ENCODE results near the gene LMNTD2. TPM values are rescaled to one million over a fixed set of nuclear protein-coding genes. Genes with fewer than 3 reads are reported as not detected.

Gene LMNTD2
- total RNA-seq, 4 donors from 2014 or later: 1.3 to 5.9 (median 3.2) TPM

DNA sequence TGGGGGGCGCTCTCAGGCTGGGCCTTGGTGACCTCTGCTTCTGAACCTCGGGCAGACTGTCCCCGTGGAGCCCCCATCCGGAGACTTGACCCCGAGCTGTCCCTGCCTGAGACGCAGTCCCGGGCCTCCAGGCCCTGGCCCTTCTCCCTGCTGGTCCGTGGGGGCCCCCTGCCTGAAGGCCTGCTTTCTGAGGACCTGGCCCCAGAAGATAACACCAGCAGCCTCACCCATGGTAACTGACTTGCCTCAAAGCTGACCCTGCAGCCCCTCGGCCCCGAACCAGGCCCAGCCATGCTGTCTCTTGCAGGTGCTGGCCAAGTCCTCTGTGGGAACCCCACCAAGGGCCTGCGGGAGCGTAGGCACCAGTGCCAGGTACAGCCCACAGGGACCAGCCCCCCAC lies 8.9 kb downstream of the LMNTD2 start:
- DNase-seq (ENCODE audit: low spot score in 2 of 2): no peak
- 62 to 78% methylated on average over 6 to 11 of the region's 12 CpGs for WGBS, 2 donors
- Histone ChIP-seq H3K4me3 (no peak overlapping the region), H3K27me3 (peaks cover 0 to 57% of the 10 kb centered on the region in 2 donors), H3K36me3 (peaks cover 0 to 5% (median 0%) of the 10 kb centered on the region in 3 donors), H3K27ac (no peak overlapping the region), H3K4me1 (peaks cover 0 to 23% (median 12%) of the 10 kb centered on the region in 4 donors), H3K9me3 (no peaks in the 10 kb centered on the region)
- no peak for TF ChIP-seq EP300 (IDR thresholded peaks at IDR 0.05)
- TF ChIP-seq POLR2A (IDR thresholded peaks at IDR 0.05): no peak
- TF ChIP-seq, protein P1, sequence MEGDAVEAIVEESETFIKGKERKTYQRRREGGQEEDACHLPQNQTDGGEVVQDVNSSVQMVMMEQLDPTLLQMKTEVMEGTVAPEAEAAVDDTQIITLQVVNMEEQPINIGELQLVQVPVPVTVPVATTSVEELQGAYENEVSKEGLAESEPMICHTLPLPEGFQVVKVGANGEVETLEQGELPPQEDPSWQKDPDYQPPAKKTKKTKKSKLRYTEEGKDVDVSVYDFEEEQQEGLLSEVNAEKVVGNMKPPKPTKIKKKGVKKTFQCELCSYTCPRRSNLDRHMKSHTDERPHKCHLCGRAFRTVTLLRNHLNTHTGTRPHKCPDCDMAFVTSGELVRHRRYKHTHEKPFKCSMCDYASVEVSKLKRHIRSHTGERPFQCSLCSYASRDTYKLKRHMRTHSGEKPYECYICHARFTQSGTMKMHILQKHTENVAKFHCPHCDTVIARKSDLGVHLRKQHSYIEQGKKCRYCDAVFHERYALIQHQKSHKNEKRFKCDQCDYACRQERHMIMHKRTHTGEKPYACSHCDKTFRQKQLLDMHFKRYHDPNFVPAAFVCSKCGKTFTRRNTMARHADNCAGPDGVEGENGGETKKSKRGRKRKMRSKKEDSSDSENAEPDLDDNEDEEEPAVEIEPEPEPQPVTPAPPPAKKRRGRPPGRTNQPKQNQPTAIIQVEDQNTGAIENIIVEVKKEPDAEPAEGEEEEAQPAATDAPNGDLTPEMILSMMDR (IDR thresholded peaks at IDR 0.05): no peak

DNA sequence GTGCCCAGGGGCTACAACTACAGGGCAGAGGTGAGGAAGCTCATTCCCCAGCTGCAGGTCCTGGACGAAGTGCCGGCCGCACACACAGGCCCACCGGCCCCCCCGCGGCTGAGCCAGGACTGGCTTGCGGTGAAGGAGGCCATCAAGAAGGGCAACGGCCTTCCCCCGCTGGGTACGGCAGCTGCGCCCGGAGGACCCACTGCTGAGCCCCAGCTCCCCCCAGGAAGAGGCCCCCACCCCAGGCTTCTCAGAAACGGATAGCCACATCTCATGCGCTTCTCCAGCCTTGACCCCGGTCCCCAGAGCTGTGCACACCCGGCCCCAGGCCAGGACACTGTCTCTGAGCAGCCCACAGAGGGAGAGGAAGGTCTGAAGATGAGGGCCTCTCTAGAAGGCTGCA lies 9.4 kb downstream of the LMNTD2 start:
- H3K36me3 ChIP-seq: peaks cover 0 to 5% (median 0%) of the 10 kb centered on the region in 3 donors
- peaks cover 0 to 52% of the 10 kb centered on the region in 2 donors for H3K27me3 ChIP-seq
- H3K9me3 ChIP-seq: no peaks in the 10 kb centered on the region
- WGBS, 2 donors: 51 to 79% methylated on average over 4 to 14 of the region's 16 CpGs
- TF ChIP-seq, protein P1 (IDR thresholded peaks at IDR 0.05): no peak
- no peak for DNase-seq (ENCODE audit: low spot score in 2 of 2)
- no peak overlapping the region for H3K4me3 ChIP-seq
- H3K4me1 ChIP-seq: peaks cover 0 to 18% (median 12%) of the 10 kb centered on the region in 4 donors
- H3K27ac ChIP-seq: no peak overlapping the region

DNA sequence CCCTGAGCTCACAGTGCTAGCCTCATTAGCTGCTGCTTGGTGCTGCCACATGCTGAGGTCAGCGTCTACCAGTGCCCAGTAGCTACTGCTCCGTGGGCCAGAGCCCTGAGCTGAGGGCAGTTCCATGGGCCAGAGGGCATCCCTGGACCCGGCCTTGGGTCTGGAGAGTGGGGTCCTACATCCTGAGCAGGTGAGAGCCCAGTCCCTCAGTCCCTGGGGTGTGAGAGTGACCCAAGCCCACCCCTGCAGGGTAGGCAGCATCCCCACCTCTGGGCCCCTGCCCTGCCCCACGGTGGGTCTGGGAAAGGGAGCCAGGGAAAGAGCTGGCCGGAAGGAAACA lies 9.8 kb downstream of the LMNTD2 start:
- H3K27me3 ChIP-seq: peaks cover 0 to 49% of the 10 kb centered on the region in 2 donors
- no peak for DNase-seq (ENCODE audit: low spot score in 2 of 2)
- WGBS, 2 donors: 70 to 73% methylated on average over 2 to 3 of the region's 5 CpGs
- H3K27ac ChIP-seq: no peak overlapping the region
- TF ChIP-seq, protein P1 (IDR thresholded peaks at IDR 0.05): no peak
- no peak for TF ChIP-seq POLR2A (IDR thresholded peaks at IDR 0.05)
- TF ChIP-seq EP300 (IDR thresholded peaks at IDR 0.05): no peak
- H3K4me3 ChIP-seq: no peak overlapping the region
- no peaks in the 10 kb centered on the region for H3K9me3 ChIP-seq
- peaks cover 0 to 14% (median 10%) of the 10 kb centered on the region in 4 donors for H3K4me1 ChIP-seq
- peaks cover 0 to 5% (median 0%) of the 10 kb centered on the region in 3 donors for H3K36me3 ChIP-seq

DNA sequence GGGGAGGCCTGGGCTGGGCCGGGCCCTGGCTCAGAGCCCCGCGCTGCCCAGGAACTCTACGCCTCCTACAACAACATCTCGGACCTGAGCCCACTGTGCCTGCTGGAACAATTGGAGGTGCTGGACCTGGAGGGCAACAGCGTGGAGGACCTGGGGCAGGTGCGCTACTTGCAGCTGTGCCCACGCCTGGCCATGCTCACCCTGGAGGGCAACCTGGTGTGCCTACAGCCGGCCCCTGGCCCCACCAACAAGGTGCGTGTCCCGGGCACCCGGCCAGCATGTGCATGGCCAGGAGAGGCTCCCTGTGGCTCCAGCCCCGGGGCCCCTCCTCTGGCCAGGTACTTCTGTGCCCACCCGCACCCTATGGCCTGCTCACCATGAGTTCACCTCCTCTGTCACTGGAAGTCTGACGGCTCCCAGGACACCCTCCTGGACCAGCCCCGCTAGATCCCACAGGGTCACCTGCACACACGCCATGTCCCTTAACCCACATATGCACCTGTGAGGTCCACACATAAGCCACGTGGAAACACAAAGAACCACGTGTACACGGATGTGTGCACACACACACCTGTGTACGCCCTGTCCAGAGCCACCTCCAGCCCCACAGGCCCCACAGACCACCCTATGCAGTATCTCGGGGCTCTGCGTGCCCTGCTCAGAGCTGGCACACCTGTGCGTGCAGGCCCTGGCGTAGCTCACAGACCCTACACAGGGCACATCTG lies 10.4 kb downstream of the LMNTD2 start:
- H3K4me1 ChIP-seq: peaks cover 0 to 8% (median 5%) of the 10 kb centered on the region in 4 donors
- H3K36me3 ChIP-seq: peaks cover 0 to 5% (median 0%) of the 10 kb centered on the region in 3 donors
- peaks cover 0 to 44% of the 10 kb centered on the region in 2 donors for H3K27me3 ChIP-seq
- WGBS, 2 donors: 94 to 95% methylated on average over 17 to 25 of the region's 25 CpGs
- no peaks in the 10 kb centered on the region for H3K9me3 ChIP-seq
- no peak overlapping the region for H3K27ac ChIP-seq
- DNase-seq (ENCODE audit: low spot score in 2 of 2): no peak
- TF ChIP-seq POLR2A (IDR thresholded peaks at IDR 0.05): no peak
- no peak for TF ChIP-seq EP300 (IDR thresholded peaks at IDR 0.05)
- TF ChIP-seq, protein P1 (IDR thresholded peaks at IDR 0.05): no peak
- no peak overlapping the region for H3K4me3 ChIP-seq

DNA sequence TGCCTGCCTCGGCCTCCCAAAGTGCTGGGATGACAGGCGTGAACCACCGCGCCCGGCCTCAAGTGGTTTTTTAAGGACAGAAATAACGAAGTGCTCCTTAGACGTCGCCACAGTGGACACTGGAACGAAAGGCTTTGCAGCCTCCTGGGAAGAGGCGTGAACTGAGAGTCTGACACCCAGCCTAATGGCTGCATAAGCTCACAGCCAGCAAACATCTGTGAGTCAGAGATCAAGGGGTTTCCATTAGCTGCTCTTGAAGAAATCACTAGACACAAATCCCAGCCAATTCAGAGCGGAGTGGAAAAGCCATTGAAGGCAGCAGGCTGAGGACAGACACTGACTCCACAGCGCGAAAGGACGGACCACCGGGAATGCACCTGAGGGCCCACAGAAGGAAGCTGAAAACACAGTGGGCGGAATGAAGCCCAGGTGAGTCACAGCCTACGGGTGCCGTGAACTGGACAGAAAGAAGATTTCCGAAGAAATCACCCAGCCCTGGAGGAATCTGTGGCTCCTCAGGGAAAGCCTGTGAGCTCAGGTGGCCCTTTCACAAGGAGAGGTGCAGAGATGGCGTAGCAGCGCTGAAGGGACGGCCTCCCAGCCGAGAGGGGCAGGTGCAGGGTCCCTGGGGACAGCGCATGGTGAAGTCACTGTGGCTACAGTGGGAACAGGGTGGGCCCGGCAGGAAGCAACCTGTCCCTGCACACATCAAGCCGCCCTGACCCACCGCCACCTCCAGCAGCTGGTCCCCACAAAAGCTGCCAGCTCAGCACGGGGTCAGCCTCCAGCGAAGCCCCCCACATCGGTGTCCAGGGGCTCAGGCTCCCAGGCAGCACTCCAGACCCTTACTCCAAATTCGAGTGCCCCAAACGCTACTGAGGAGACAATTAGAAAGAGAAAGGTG lies 11.6 kb downstream of the LMNTD2 start:
- no peak overlapping the region for H3K27ac ChIP-seq
- H3K27me3 ChIP-seq: peaks cover 0 to 32% of the 10 kb centered on the region in 2 donors
- no peaks in the 10 kb centered on the region for H3K9me3 ChIP-seq
- H3K36me3 ChIP-seq: peaks cover 0 to 5% (median 0%) of the 10 kb centered on the region in 3 donors
- no peak overlapping the region for H3K4me3 ChIP-seq
- WGBS, 2 donors: 73 to 85% methylated on average over 25 to 31 of the region's 32 CpGs
- TF ChIP-seq, protein P1 (IDR thresholded peaks at IDR 0.05): no peak
- TF ChIP-seq POLR2A (IDR thresholded peaks at IDR 0.05): no peak
- TF ChIP-seq EP300 (IDR thresholded peaks at IDR 0.05): no peak
- no peaks in the 10 kb centered on the region for H3K4me1 ChIP-seq
- DNase-seq (ENCODE audit: low spot score in 2 of 2): no peak

Data from tibial nerve (tissue), 4 donors.